ENCODE measurements around the gene RXRG. TPM values are rescaled to one million over a fixed set of nuclear protein-coding genes. Genes with fewer than 3 reads are reported as not detected.

RXRG gene
- total RNA-seq, 6 experiments from 2014 or later = 0.26 to 0.32 TPM; not detected in 4

- H3K27ac ChIP-seq = no peak overlapping the region
These were observed 80.3 kb downstream of the RXRG start for GRCh38 chr1:165364568-165365133.

DNA sequence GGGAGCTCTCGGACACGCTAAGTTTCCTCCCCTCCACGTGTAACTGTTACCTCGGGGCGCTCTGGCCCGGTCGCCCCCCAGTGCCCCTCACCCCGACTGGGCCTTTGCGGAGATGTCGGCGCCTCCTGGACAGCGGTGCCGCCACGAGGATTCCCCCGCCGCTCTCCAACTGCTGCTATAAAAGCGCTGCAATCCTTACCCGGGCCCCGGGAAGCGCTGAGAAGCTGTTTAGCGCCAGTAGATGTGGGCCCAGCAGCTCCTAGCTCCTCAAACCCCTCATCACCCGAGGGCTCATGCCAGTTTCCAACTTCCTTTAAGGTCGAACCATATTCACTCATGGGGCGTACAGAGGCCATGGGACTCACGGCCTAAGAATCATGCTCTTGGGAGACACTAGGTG is 88.0 kb downstream of the RXRG start:
- ATAC-seq = no peak
- 20% methylated on average over 6 of the region's 25 CpGs for WGBS (ENCODE audit: insufficient coverage, low coverage, low lambda C conversion rate, missing lambda C conversion rate)
- intact Hi-C loops (cut with DNase I) = no loop called here
- H3K27ac ChIP-seq = no peak overlapping the region
- peak overlapping the region in 1 of 3 donors; percentile 47 for H3K4me3 ChIP-seq
- no peaks in the 10 kb centered on the region for H3K36me3 ChIP-seq
- H3K27me3 ChIP-seq = peaks cover 11 to 38% of the 10 kb centered on the region in 2 donors
- no peak for DNase-seq
- peaks cover 0 to 33% (median 3%) of the 10 kb centered on the region in 4 donors for H3K4me1 ChIP-seq
- no peak for TF ChIP-seq CTCF (IDR thresholded peaks at IDR 0.05)
- TF ChIP-seq POLR2A (IDR thresholded peaks at IDR 0.05) = no peak
- no peaks in the 10 kb centered on the region for H3K9me3 ChIP-seq

More at GRCh38 chr1:165364568-165365133, 80.3 kb downstream of the RXRG start:
- H3K36me3 ChIP-seq = no peaks in the 10 kb centered on the region
- H3K9me3 ChIP-seq = no peaks in the 10 kb centered on the region
- H3K4me1 ChIP-seq = no peaks in the 10 kb centered on the region
- H3K4me3 ChIP-seq = no peak overlapping the region
- TF ChIP-seq POLR2A (IDR thresholded peaks at IDR 0.05) = no peak
- no peak for TF ChIP-seq CTCF (IDR thresholded peaks at IDR 0.05)
- DNase-seq (peak in 2 of 3 donors; percentile 44 to 46), ATAC-seq (peak; percentile 44 to 63 (median 48))
- no peaks in the 10 kb centered on the region for H3K27me3 ChIP-seq
- WGBS (ENCODE audit: insufficient coverage, low coverage, low lambda C conversion rate, missing lambda C conversion rate) = 16% methylated on average over 5 of the region's 6 CpGs
- intact Hi-C loops (cut with DNase I) = loop anchor here (5.0 to 10.0 kb wide), 2 partner anchors 100 to 217 kb away; no protein-coding TSS in a partner anchor

- no peaks in the 10 kb centered on the region for H3K36me3 ChIP-seq
- H3K4me1 ChIP-seq = peaks cover 0 to 33% (median 3%) of the 10 kb centered on the region in 4 donors
- no peak within 1 kb of the TSS for H3K27ac ChIP-seq
- H3K9me3 ChIP-seq = no peaks in the 10 kb centered on the region
- ATAC-seq (peak; percentile 67 to 77 (median 68)), DNase-seq (peak in 2 of 3 donors; percentile 42 to 50)
- H3K4me3 ChIP-seq = peak within 1 kb of the TSS; percentile 25 to 47 (median 31)
- TF ChIP-seq CTCF (IDR thresholded peaks at IDR 0.05) = no peak
- no peak for TF ChIP-seq POLR2A (IDR thresholded peaks at IDR 0.05)
- 2% methylated on average over 9 of the region's 88 CpGs for WGBS (ENCODE audit: insufficient coverage, low coverage, low lambda C conversion rate, missing lambda C conversion rate)
- peaks cover 13 to 45% of the 10 kb centered on the region in 2 donors for H3K27me3 ChIP-seq
- intact Hi-C loops (cut with DNase I) = no loop called here
These were observed 88.7 kb downstream of the RXRG start, which contains the start of gene LMX1A for GRCh38 chr1:165355977-165356811. Gene LMX1A (minus strand): TSS chr1:165356715. CDS start chr1:165355559, 1,156 bp downstream.

GRCh38 chr1:165355139-165355976 is 89.6 kb downstream of the RXRG start:
- no peaks in the 10 kb centered on the region for H3K9me3 ChIP-seq
- intact Hi-C loops (cut with DNase I) = no loop called here
- peaks cover 21 to 51% of the 10 kb centered on the region in 2 donors for H3K27me3 ChIP-seq
- no peaks in the 10 kb centered on the region for H3K36me3 ChIP-seq
- TF ChIP-seq CTCF (IDR thresholded peaks at IDR 0.05) (no peak), POLR2A (IDR thresholded peaks at IDR 0.05) (no peak)
- peaks cover 0 to 33% (median 3%) of the 10 kb centered on the region in 4 donors for H3K4me1 ChIP-seq
- no peak overlapping the region for H3K27ac ChIP-seq
- no peak for DNase-seq
- no peak for ATAC-seq
- WGBS (ENCODE audit: insufficient coverage, low coverage, low lambda C conversion rate, missing lambda C conversion rate) = 0% methylated on average over 8 of the region's 53 CpGs
- no peak overlapping the region for H3K4me3 ChIP-seq

Measured in right lobe of liver (tissue), 6 donors.